ENCODE measurements around the gene BGN.

BGN gene

GRCh38 chrX:153454901-153455550, 39.8 kb upstream of the BGN start:
- no peak overlapping the region for H3K9ac ChIP-seq (ENCODE audit: low read depth, low read length)

GRCh38 chrX:153455571-153455970, 39.2 kb upstream of the BGN start:
- no peak overlapping the region for H3K9ac ChIP-seq (ENCODE audit: low read depth, low read length)
- H3K4me3 ChIP-seq (ENCODE audit: low read length): no peak overlapping the region
- no peaks in the 10 kb centered on the region for H3K36me3 ChIP-seq (ENCODE audit: insufficient read depth, low read length)
- no peaks in the 10 kb centered on the region for H3K27me3 ChIP-seq (ENCODE audit: control insufficient read depth, insufficient read depth, low read length)
- H3K9me3 ChIP-seq (replicated peaks; ENCODE audit: low read length): no peaks in the 10 kb centered on the region
- peaks cover 9% of the 10 kb centered on the region for H3K4me1 ChIP-seq (ENCODE audit: control insufficient read depth, insufficient read depth, low read length)
- H3K4me2 ChIP-seq (ENCODE audit: low read length): no peak overlapping the region

More at GRCh38 chrX:153454901-153455550, 39.8 kb upstream of the BGN start:
- no peak overlapping the region for H3K4me3 ChIP-seq (ENCODE audit: low read length)
- no peak overlapping the region for H3K4me2 ChIP-seq (ENCODE audit: low read length)
- no peaks in the 10 kb centered on the region for H3K27me3 ChIP-seq (ENCODE audit: control insufficient read depth, insufficient read depth, low read length)
- H3K9me3 ChIP-seq (replicated peaks; ENCODE audit: low read length): no peaks in the 10 kb centered on the region
- no peaks in the 10 kb centered on the region for H3K36me3 ChIP-seq (ENCODE audit: insufficient read depth, low read length)
- H3K4me1 ChIP-seq (ENCODE audit: control insufficient read depth, insufficient read depth, low read length): peaks cover 4% of the 10 kb centered on the region

DNA sequence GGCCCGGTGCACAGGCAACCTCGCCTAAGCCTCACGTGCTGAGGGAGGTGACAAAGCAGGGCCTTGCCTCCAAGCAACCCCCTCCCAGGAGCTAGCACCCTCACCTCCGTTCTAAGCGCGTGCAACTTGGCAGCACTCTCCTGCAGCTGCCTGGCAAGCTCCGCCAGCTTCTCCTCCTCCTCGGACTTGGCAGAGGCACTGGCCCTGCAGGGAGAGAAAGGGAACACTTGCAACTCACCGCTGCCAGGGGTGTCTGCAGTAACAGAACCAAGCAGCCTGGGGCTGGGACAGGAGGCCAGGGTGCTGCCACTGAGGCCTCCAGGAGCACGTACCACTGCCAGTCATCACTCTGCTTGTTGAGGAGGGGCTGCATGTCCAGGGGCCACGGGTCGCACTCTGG, 38.6 kb upstream of the BGN start:
- Histone ChIP-seq H3K4me3 (ENCODE audit: low read length) (no peak overlapping the region), H3K9me3 (replicated peaks; ENCODE audit: low read length) (no peaks in the 10 kb centered on the region), H3K27me3 (ENCODE audit: control insufficient read depth, insufficient read depth, low read length) (no peaks in the 10 kb centered on the region), H3K4me2 (ENCODE audit: low read length) (no peak overlapping the region), H3K36me3 (ENCODE audit: insufficient read depth, low read length) (no peaks in the 10 kb centered on the region), H3K4me1 (ENCODE audit: control insufficient read depth, insufficient read depth, low read length) (peaks cover 10% of the 10 kb centered on the region), H3K9ac (ENCODE audit: low read depth, low read length) (no peak overlapping the region)

DNA sequence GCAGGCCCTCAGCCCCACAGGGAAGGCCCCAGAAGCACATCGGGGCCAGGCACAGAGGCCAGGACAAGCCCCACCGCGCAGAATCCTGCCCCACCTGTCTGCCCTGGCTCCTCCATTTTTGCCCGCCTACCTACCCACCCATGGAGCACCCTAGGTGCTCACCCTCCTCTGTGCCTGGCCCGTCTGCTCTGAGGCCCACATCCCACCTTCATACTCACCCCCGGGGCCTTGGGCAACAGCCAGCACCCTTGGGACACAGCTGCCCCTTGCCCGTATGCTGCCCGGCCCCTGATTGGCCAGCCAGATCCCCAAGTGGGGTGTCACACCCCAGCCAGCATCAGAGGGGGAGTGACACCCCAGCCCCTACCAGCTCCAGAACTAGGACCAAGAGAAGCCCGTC, 38.1 kb upstream of the BGN start:
- H3K36me3 ChIP-seq (ENCODE audit: insufficient read depth, low read length): no peaks in the 10 kb centered on the region
- no peak overlapping the region for H3K4me3 ChIP-seq (ENCODE audit: low read length)
- H3K4me1 ChIP-seq (ENCODE audit: control insufficient read depth, insufficient read depth, low read length): peaks cover 10% of the 10 kb centered on the region
- no peak overlapping the region for H3K4me2 ChIP-seq (ENCODE audit: low read length)
- no peaks in the 10 kb centered on the region for H3K9me3 ChIP-seq (replicated peaks; ENCODE audit: low read length)
- H3K27me3 ChIP-seq (ENCODE audit: control insufficient read depth, insufficient read depth, low read length): no peaks in the 10 kb centered on the region
- no peak overlapping the region for H3K9ac ChIP-seq (ENCODE audit: low read depth, low read length)

- Histone ChIP-seq H3K27me3 (ENCODE audit: control insufficient read depth, insufficient read depth, low read length) (no peaks in the 10 kb centered on the region), H3K9me3 (replicated peaks; ENCODE audit: low read length) (no peaks in the 10 kb centered on the region), H3K4me1 (ENCODE audit: control insufficient read depth, insufficient read depth, low read length) (peaks cover 10% of the 10 kb centered on the region), H3K4me3 (ENCODE audit: low read length) (no peak overlapping the region), H3K4me2 (ENCODE audit: low read length) (no peak overlapping the region), H3K36me3 (ENCODE audit: insufficient read depth, low read length) (no peaks in the 10 kb centered on the region), H3K9ac (ENCODE audit: low read depth, low read length) (no peak overlapping the region)
These were observed 37.5 kb upstream of the BGN start for GRCh38 chrX:153457136-153457825.

GRCh38 chrX:153457827-153458466, 36.8 kb upstream of the BGN start:
- no peak overlapping the region for H3K4me2 ChIP-seq (ENCODE audit: low read length)
- H3K27me3 ChIP-seq (ENCODE audit: control insufficient read depth, insufficient read depth, low read length): no peaks in the 10 kb centered on the region
- H3K4me3 ChIP-seq (ENCODE audit: low read length): no peak overlapping the region
- no peaks in the 10 kb centered on the region for H3K36me3 ChIP-seq (ENCODE audit: insufficient read depth, low read length)
- H3K9me3 ChIP-seq (replicated peaks; ENCODE audit: low read length): no peaks in the 10 kb centered on the region
- H3K4me1 ChIP-seq (ENCODE audit: control insufficient read depth, insufficient read depth, low read length): peaks cover 10% of the 10 kb centered on the region
- no peak overlapping the region for H3K9ac ChIP-seq (ENCODE audit: low read depth, low read length)

GRCh38 chrX:153458476-153458875, 36.3 kb upstream of the BGN start:
- no peak overlapping the region for H3K9ac ChIP-seq (ENCODE audit: low read depth, low read length)
- no peak overlapping the region for H3K4me3 ChIP-seq (ENCODE audit: low read length)
- no peak overlapping the region for H3K4me2 ChIP-seq (ENCODE audit: low read length)
- H3K4me1 ChIP-seq (ENCODE audit: control insufficient read depth, insufficient read depth, low read length): peaks cover 10% of the 10 kb centered on the region
- no peaks in the 10 kb centered on the region for H3K27me3 ChIP-seq (ENCODE audit: control insufficient read depth, insufficient read depth, low read length)
- H3K36me3 ChIP-seq (ENCODE audit: insufficient read depth, low read length): no peaks in the 10 kb centered on the region
- no peaks in the 10 kb centered on the region for H3K9me3 ChIP-seq (replicated peaks; ENCODE audit: low read length)

- H3K4me1 ChIP-seq (ENCODE audit: control insufficient read depth, insufficient read depth, low read length): peaks cover 10% of the 10 kb centered on the region
- no peaks in the 10 kb centered on the region for H3K27me3 ChIP-seq (ENCODE audit: control insufficient read depth, insufficient read depth, low read length)
- no peak overlapping the region for H3K9ac ChIP-seq (ENCODE audit: low read depth, low read length)
- peaks cover 3% of the 10 kb centered on the region for H3K36me3 ChIP-seq (ENCODE audit: insufficient read depth, low read length)
- no peaks in the 10 kb centered on the region for H3K9me3 ChIP-seq (replicated peaks; ENCODE audit: low read length)
- H3K4me2 ChIP-seq (ENCODE audit: low read length): no peak overlapping the region
- no peak overlapping the region for H3K4me3 ChIP-seq (ENCODE audit: low read length)
These were observed 34.8 kb upstream of the BGN start for GRCh38 chrX:153459986-153460385.

DNA sequence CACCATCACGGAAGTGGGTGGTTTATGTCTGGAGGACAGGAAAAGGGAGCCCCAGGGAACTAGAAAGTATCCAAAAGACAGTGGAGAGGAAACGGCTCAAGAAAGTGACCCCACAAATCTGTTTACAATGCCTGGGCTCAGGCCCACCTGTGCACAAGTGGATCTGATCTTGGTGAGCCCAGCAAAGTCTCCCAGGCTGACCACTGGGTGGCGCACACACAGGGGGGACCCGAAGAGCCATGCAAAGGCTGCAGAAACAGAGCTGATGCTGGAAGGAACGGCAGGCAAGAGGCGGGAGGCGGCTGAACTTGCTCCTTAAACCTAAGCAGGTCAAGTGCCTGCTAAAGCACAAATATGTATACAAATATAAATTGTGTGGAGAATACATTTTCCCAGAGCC, 34.0 kb upstream of the BGN start:
- H3K4me3 ChIP-seq (ENCODE audit: low read length): no peak overlapping the region
- H3K4me1 ChIP-seq (ENCODE audit: control insufficient read depth, insufficient read depth, low read length): peaks cover 10% of the 10 kb centered on the region
- H3K36me3 ChIP-seq (ENCODE audit: insufficient read depth, low read length): peaks cover 3% of the 10 kb centered on the region
- no peak overlapping the region for H3K9ac ChIP-seq (ENCODE audit: low read depth, low read length)
- no peaks in the 10 kb centered on the region for H3K27me3 ChIP-seq (ENCODE audit: control insufficient read depth, insufficient read depth, low read length)
- H3K4me2 ChIP-seq (ENCODE audit: low read length): no peak overlapping the region
- no peaks in the 10 kb centered on the region for H3K9me3 ChIP-seq (replicated peaks; ENCODE audit: low read length)

GRCh38 chrX:153462291-153462690, 32.5 kb upstream of the BGN start:
- H3K4me2 ChIP-seq (ENCODE audit: low read length): no peak overlapping the region
- no peak overlapping the region for H3K4me3 ChIP-seq (ENCODE audit: low read length)
- no peak overlapping the region for H3K9ac ChIP-seq (ENCODE audit: low read depth, low read length)
- H3K9me3 ChIP-seq (replicated peaks; ENCODE audit: low read length): no peaks in the 10 kb centered on the region
- H3K27me3 ChIP-seq (ENCODE audit: control insufficient read depth, insufficient read depth, low read length): no peaks in the 10 kb centered on the region
- peaks cover 3% of the 10 kb centered on the region for H3K36me3 ChIP-seq (ENCODE audit: insufficient read depth, low read length)
- H3K4me1 ChIP-seq (ENCODE audit: control insufficient read depth, insufficient read depth, low read length): peaks cover 10% of the 10 kb centered on the region

DNA sequence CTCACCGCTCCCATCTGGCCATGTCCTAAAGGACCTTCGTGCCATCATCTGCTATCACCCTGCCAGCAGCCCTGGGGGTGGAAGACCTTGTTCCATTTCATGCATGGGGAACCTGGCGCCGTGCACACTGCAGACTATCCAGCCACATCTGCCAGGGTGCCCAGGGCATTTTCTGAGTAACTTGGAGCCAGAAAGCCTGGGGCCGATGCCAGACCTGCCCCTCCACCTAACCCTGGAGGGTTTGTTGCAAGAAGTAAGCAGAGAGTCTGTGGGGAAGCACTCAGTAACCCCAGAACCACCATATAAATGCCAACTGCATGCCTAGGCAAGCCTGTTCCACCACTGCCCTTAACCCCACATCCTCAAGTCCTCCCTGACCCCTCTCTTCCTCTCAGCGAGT, 31.7 kb upstream of the BGN start:
- Histone ChIP-seq H3K27me3 (ENCODE audit: control insufficient read depth, insufficient read depth, low read length) (no peaks in the 10 kb centered on the region), H3K9me3 (replicated peaks; ENCODE audit: low read length) (no peaks in the 10 kb centered on the region), H3K9ac (ENCODE audit: low read depth, low read length) (no peak overlapping the region), H3K4me2 (ENCODE audit: low read length) (no peak overlapping the region), H3K4me3 (ENCODE audit: low read length) (no peak overlapping the region), H3K36me3 (ENCODE audit: insufficient read depth, low read length) (peaks cover 3% of the 10 kb centered on the region), H3K4me1 (ENCODE audit: control insufficient read depth, insufficient read depth, low read length) (peaks cover 10% of the 10 kb centered on the region)
